Omental fat pad (tissue), 4 donors: ENCODE results near the gene JAKMIP1. TPM values are rescaled to one million over a fixed set of nuclear protein-coding genes. Genes with fewer than 3 reads are reported as not detected.

Source experiments
- ATAC-seq: fragments of 150-250 bp; one replicate; pipeline ENCODE4 v1.9.1; 2016; ENCODE audit warnings: mild to moderate bottlenecking, moderate library complexity; ENCODE audit not compliant: low FRiP score
- DNase-seq: peaks from one replicate; pipeline ENCODE4 v3.0.0-alpha.2; 2019; ENCODE audit warnings: low spot score
- total RNA-seq, 4 donors: library from RNA; depleted of rRNA; stranded (reverse); fragments of >200 nt; gene quantifications; one replicate each; pipeline ENCODE4 v1.1.0, GENCODE V29; 2016
- TF ChIP-seq, protein P1 (sequence below), 3 donors: fragments of 450-650 bp; IDR thresholded peaks; one replicate each; pipeline ENCODE4 v1.5.1; 2016 to 2017; ENCODE audit warnings: antibody characterized with exemption in 3 of 3, mild to moderate bottlenecking in 3 of 3, moderate library complexity in 2 of 3

Gene JAKMIP1
- total RNA-seq, 4 donors from 2014 or later, result 0.48 to 1.0 (median 0.63) TPM; not detected in 1

DNA sequence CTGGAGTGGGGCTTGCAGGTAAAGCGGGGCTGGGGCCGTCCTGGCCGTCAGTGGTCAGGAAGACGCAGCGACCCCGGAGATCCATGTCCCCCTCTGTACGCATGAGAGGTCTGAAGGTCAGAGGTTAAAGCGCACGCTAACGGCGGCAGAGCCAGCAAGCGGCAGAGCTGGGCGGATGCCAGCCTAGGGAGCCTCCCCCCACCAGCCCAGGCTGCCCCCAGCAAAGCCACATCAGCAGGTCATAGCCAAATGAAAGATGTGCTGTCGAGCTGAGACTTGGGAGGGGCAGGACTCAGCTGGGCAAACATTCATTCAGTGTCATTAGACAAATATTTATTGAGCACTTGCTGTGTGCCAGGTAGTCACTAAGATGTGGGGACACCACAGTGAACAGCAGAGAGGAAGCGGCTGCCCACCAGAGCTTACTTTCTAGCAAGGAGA lies 593 bp upstream of the JAKMIP1 start:
- ATAC-seq (no peak), DNase-seq (no peak)
- TF ChIP-seq, protein P1, sequence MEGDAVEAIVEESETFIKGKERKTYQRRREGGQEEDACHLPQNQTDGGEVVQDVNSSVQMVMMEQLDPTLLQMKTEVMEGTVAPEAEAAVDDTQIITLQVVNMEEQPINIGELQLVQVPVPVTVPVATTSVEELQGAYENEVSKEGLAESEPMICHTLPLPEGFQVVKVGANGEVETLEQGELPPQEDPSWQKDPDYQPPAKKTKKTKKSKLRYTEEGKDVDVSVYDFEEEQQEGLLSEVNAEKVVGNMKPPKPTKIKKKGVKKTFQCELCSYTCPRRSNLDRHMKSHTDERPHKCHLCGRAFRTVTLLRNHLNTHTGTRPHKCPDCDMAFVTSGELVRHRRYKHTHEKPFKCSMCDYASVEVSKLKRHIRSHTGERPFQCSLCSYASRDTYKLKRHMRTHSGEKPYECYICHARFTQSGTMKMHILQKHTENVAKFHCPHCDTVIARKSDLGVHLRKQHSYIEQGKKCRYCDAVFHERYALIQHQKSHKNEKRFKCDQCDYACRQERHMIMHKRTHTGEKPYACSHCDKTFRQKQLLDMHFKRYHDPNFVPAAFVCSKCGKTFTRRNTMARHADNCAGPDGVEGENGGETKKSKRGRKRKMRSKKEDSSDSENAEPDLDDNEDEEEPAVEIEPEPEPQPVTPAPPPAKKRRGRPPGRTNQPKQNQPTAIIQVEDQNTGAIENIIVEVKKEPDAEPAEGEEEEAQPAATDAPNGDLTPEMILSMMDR (IDR thresholded peaks at IDR 0.05), result no peak

DNA sequence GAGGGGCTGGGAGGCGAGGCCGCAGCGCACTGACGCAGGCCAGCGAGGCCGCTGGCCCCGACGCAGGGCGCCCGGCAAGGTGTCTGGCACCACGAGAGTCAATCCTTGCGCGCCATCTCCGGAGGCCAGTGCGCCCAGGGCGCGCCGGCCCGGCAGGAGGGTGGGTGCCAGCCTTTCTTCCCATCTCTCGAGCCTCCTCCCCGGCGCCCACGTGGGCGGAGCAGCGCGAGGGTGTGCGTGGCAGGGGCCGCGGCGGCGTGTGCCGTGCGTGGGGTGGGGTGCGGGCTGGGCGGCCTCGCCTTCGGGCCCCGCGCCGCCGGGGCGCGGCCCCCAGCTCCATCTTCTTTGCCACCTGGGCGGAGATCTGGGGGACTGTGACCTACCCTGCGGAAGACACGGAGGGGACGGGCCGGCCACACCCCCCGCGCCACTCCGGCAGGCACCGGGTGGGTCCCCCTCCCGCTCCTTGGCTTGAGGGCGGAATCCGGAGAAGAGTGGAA lies 877 bp downstream of the JAKMIP1 start:
- no peak for DNase-seq
- TF ChIP-seq, protein P1 (IDR thresholded peaks at IDR 0.05), result no peak
- ATAC-seq, result no peak

DNA sequence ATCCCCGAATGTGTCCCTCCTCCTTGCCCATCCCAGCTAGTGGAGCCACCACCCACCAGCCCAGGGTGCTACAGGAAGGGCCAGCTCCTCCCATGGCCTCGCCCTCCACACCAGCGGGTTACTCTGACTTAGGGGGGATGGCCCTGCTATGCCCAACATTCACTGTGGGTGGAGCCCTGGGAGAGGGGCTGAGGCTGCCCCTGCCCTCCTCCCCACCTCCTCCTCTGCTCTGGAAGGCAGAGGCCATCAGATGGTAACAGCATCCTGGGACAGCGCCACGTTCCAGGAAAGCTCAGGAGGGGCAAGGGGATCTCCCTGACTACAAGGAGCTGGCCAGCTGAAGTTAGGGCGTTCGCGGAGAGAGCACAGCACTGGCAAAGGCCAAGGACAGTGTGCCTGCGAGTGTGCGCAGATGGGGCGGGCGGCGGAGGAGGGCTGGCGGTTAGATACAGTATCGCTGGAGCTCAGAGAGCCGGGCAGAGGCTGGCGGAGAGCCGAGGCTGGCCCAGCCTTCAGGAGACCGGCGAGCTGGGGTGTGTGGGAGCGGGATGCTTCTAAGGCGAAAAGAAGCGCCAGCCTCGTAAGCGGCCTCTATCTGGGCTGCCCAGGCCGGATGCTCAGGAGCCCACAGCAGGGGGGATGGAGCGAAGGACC lies 1.5 kb downstream of the JAKMIP1 start:
- DNase-seq, result no peak
- no peak for ATAC-seq
- TF ChIP-seq, protein P1 (IDR thresholded peaks at IDR 0.05), result no peak

DNA sequence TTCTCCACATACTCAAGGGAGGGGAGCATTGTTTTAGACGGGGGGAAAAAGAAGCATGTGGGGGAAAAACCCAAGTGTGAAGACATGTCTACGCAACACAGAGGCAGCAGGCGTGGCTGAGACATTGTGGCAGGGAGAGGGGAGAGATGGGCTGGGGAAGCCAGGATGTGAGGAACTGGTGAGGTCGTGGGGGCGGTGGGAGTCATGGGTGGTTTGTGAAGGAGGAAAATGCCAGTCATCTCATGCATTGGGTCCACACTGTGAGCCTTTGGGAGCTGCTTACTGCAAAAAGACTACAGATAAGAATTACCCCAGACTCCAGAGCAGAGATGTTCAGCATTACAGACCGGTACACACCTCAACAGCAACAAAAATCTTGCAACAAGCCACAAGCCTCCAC lies 2.1 kb downstream of the JAKMIP1 start:
- DNase-seq (no peak), ATAC-seq (no peak)
- TF ChIP-seq, protein P1 (IDR thresholded peaks at IDR 0.05), result no peak

DNA sequence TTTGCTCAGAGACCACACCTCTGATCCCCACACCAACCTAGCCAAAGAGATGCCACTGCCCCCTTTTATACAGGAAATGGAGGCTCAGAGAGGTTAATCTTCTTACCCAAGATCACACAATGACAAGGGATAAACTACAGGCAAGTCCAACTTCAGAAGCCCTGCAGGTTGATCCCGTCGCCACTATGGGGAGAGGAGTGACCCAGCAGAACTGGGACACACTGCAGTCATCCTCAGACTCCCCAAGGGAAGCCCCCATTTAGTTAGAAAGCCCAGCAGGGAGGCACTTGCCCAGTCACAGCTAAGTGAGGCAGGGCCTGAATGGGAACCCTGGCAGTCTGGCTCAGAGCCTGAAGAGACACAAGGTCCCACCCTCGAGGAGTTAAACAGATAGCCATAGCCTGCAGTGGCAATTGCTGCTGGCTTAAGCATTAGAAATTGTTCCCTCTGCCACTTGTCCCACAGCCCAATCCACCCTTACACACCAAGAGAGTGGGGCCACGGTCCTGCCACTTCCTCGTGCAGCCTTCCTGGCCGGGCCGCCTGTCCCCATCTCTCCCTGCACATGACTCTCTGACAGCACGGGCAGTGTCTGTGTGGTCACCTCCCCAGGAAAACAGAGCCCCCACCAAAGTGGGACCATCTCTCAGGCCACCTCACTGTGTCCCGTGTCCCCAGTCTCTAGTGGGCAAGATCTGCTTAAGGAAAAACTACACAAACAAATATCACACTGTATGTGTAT lies 2.7 kb downstream of the JAKMIP1 start:
- TF ChIP-seq, protein P1 (IDR thresholded peaks at IDR 0.05), result no peak
- no peak for DNase-seq

DNA sequence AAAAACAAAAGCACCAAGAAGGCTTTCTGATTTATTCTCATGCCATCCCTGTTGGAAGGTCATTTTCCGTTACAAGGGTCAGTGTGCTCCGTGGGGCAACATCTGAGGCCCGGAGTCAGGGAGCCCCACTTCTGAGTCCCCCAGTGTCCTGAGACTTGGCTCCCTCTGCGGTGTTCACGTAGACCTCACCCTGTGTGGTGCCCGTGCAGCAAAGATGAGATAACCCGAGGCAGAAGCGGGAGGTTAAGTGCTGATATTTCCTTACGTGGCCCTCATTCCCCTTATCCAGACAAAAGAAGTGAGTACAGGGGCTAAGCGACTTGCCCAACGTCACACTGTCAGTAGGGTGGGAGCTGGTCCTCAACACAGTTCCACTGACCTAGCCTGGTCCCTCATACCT lies 3.5 kb downstream of the JAKMIP1 start:
- TF ChIP-seq, protein P1 (IDR thresholded peaks at IDR 0.05), result no peak
- ATAC-seq (no peak), DNase-seq (no peak)

More for the DNA sequence above, 2.7 kb downstream of the JAKMIP1 start:
- ATAC-seq, result no peak
